Measurements from ENCODE around the gene TMEM233.

DNA sequence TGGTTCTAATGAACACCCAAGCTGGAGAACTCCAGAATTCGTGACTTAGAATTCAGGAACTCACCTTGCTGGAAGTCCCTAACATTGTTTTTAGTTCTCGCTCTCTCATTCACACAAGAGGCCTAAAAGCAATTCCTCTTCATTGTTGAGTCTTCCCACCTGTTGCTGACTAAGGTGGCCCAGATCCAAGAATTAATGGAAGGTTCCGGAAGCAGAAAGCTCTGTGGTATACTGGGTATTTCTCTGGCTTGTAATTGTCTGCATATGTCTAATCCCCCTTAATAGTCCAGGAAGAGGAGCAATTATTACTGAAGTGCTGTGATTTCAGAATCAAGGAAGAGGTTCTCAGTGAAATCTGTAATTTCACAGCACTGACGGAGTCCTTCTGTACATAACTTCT is 31.4 kb downstream of the TMEM233 start:
- no peak for TF ChIP-seq EZH2 (IDR thresholded peaks at IDR 0.05)
- TF ChIP-seq POLR2AphosphoS5 (IDR thresholded peaks at IDR 0.05; ENCODE audit: borderline replicate concordance, low read depth, low read length): no peak

All from SK-N-MC (cell line).